ENCODE data around the gene MPP3. TPM values are rescaled to one million over a fixed set of nuclear protein-coding genes. Genes with fewer than 3 reads are reported as not detected.
A peak's percentile ranks its signal among the peaks of the same experiment; 100 is the strongest.

Gene MPP3
- polyA plus RNA-seq (6.5 to 7.4 TPM (median 7.0 TPM) in 3 replicates), polyA minus RNA-seq (4.7 to 6.9 TPM (median 4.9 TPM) in 3 replicates)
- 3.2 TPM for polyA plus RNA-seq (2011; ENCODE audit: low read depth)
- polyA plus RNA-seq (2011; cell fraction: cytosol; rRNA removed), result 2.1 and 2.4 TPM in 2 replicates
- 36.9 TPM in 2 replicates for polyA plus RNA-seq (2011; cell fraction: nucleus; rRNA removed)
- polyA plus RNA-seq (2012; ENCODE audit: low replicate concordance), result 5.4 and 5.5 TPM in 2 replicates
- 2.3 TPM for polyA minus RNA-seq (2011; cell fraction: cytosol; rRNA and poly(A)+ RNA removed)
- polyA minus RNA-seq (2011; cell fraction: nucleus; rRNA and poly(A)+ RNA removed), result 9.0 and 12.4 TPM in 2 replicates

DNA sequence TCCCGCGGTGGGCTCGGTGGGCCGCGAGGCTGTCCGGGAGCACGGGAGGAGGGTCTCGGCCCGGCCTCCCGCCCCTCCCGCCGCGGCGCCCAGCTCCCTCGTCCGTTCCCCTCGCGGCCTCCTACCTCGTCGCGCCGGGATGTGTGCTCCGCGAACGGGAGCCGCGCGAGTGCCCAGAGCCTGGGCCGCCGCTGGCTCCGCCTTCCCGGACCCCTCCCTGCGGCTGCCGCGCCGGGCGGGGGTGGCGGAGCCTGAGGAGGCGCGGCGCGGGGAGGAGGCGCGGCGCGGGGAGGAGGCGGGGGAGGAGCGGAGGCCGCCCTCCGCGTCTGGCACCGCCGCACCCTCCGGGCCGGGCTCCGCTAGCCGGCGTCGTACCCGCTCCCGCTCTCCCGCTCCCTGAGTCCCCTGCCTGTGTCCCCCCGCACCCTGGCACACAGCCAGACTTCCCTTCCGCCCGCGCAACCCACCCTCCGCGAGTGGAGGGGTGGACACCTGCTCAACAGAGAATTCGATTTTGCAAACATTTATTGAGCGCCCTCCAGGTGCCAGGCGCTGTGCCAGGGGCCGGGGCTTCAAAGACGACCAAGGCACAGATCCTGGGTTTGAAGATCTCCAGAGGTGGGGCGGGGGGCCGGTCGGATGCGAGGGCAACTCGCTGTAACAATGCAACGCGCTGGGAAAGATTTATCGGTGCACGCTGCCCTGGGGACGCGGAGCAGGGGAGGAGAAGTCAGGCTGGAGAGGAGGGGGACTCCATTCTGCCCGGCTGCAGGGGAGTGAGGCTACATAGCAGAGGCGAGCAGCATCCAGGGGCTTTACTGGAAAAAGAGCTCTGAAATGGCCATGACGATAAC, at the start of gene MPP3:
MPP3 (minus strand) TSS at position 171 of the 854 bp plus-strand sequence. CDS start 1,240 bp downstream, outside the sequence.
- H3K79me2 ChIP-seq (ENCODE audit: control insufficient read depth, insufficient read depth, low read length), result no peaks in the 10 kb centered on the region
- peak within 1 kb of the TSS; percentile 78 for H3K4me2 ChIP-seq (ENCODE audit: control insufficient read depth, extremely low read depth, insufficient read depth, low read depth, low read length)
- H3K4me1 ChIP-seq (ENCODE audit: control insufficient read depth, extremely low read depth, insufficient read depth, low read length), result peaks cover 11% of the 10 kb centered on the region
- H3K36me3 ChIP-seq (ENCODE audit: control insufficient read depth in 2 of 2, extremely low read depth in 1 of 2, insufficient read depth in 2 of 2, low read length in 2 of 2), result peaks cover 12 to 13% of the 10 kb centered on the region in 2 experiments
- dilution Hi-C loops (cut with MboI; ENCODE audit: extremely low pct_ligation_motif_present, low sequenced_read_pairs), result no loop called here
- no peaks in the 10 kb centered on the region for H4K20me1 ChIP-seq (ENCODE audit: control insufficient read depth, extremely low read depth, insufficient read depth, low read length)
- H3K9ac ChIP-seq (ENCODE audit: control insufficient read depth, extremely low read depth, insufficient read depth, low read length), result peak within 1 kb of the TSS; percentile 71
- H3K27me3 ChIP-seq (ENCODE audit: control insufficient read depth, extremely low read depth, insufficient read depth, low read length), result peaks cover 4% of the 10 kb centered on the region
- H3K9me3 ChIP-seq (ENCODE audit: control insufficient read depth, low read depth, low read length), result no peaks in the 10 kb centered on the region
- H3K4me3 ChIP-seq (ENCODE audit: control insufficient read depth in 2 of 3, extremely low read depth in 1 of 3, insufficient read depth in 2 of 3, low read depth in 1 of 3, low read length in 3 of 3), result peak within 1 kb of the TSS; percentile 51 to 73 (median 66)
- no peak for TF ChIP-seq EZH2 (IDR thresholded peaks at IDR 0.05; ENCODE audit: low read length)
- TF ChIP-seq, protein P1, sequence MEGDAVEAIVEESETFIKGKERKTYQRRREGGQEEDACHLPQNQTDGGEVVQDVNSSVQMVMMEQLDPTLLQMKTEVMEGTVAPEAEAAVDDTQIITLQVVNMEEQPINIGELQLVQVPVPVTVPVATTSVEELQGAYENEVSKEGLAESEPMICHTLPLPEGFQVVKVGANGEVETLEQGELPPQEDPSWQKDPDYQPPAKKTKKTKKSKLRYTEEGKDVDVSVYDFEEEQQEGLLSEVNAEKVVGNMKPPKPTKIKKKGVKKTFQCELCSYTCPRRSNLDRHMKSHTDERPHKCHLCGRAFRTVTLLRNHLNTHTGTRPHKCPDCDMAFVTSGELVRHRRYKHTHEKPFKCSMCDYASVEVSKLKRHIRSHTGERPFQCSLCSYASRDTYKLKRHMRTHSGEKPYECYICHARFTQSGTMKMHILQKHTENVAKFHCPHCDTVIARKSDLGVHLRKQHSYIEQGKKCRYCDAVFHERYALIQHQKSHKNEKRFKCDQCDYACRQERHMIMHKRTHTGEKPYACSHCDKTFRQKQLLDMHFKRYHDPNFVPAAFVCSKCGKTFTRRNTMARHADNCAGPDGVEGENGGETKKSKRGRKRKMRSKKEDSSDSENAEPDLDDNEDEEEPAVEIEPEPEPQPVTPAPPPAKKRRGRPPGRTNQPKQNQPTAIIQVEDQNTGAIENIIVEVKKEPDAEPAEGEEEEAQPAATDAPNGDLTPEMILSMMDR (optimal IDR thresholded peaks at IDR 0.05 in 1 of 3, IDR thresholded peaks at IDR 0.05 in 1 of 3, conservative IDR thresholded peaks at IDR 0.05 in 1 of 3; ENCODE audit: extremely low read depth in 1 of 3, insufficient read depth in 2 of 3, low read length in 3 of 3), result no peak
- H3K9me1 ChIP-seq (ENCODE audit: control insufficient read depth, extremely low read depth, insufficient read depth, low read length), result no peaks in the 10 kb centered on the region
- DNase-seq (ENCODE audit: low read depth, low spot score) (no peak), FAIRE-seq (no peak)
- peak within 1 kb of the TSS; percentile 58 for H2AFZ ChIP-seq (ENCODE audit: control insufficient read depth, low read length)
- peak within 1 kb of the TSS; percentile 42 for H3K27ac ChIP-seq (ENCODE audit: control insufficient read depth, insufficient read depth, low read length)

DNA sequence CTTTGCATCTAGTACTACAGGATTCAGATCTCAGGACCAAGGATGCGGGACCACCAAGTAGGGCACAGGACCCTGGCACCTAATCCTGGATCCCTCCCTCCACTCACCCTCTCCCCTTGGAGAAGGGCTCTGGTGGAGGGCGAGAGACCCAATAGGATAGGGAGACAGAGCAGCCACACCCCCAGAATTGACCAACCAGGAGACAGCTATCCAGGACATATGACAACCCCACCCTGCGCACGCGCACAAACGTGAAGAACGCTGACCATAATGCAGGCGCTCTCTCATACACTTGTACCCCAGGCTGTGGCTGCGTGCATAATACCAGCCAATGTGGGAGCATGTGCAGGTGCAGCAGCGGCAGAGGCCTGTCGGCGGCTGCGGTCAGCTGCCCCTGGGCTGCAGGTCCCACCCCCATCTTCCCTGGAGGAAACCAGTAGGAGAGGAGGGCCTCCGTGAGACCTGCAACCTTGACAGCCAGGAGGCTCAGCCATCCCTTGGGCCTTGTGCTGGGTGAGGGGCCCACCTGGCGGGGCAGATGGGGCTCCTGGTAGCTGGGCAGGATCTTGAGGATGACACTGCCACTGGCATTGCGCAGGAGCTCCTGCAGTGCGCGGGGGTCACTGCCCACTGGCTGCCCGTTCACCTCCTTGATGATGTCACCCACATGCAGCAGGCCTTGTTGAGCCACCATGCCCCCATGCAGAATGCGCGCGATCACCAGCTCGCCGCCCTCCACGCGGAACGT, 49.0 kb upstream of the MPP3 start:
- Histone ChIP-seq H3K36me3 (ENCODE audit: control insufficient read depth in 2 of 2, extremely low read depth in 1 of 2, insufficient read depth in 2 of 2, low read length in 2 of 2) (no peaks in the 10 kb centered on the region), H3K27ac (ENCODE audit: control insufficient read depth, insufficient read depth, low read length) (no peak overlapping the region), H4K20me1 (ENCODE audit: control insufficient read depth, extremely low read depth, insufficient read depth, low read length) (no peaks in the 10 kb centered on the region), H3K9me3 (ENCODE audit: control insufficient read depth, low read depth, low read length) (no peaks in the 10 kb centered on the region), H3K79me2 (ENCODE audit: control insufficient read depth, insufficient read depth, low read length) (no peaks in the 10 kb centered on the region), H3K4me3 (ENCODE audit: control insufficient read depth in 2 of 3, extremely low read depth in 1 of 3, insufficient read depth in 2 of 3, low read depth in 1 of 3, low read length in 3 of 3) (no peak overlapping the region), H3K9ac (ENCODE audit: control insufficient read depth, extremely low read depth, insufficient read depth, low read length) (no peak overlapping the region), H3K4me2 (ENCODE audit: control insufficient read depth, extremely low read depth, insufficient read depth, low read depth, low read length) (no peak overlapping the region), H3K9me1 (ENCODE audit: control insufficient read depth, extremely low read depth, insufficient read depth, low read length) (no peaks in the 10 kb centered on the region), H3K4me1 (ENCODE audit: control insufficient read depth, extremely low read depth, insufficient read depth, low read length) (no peaks in the 10 kb centered on the region), H2AFZ (ENCODE audit: control insufficient read depth, low read length) (no peak overlapping the region), H3K27me3 (ENCODE audit: control insufficient read depth, extremely low read depth, insufficient read depth, low read length) (no peaks in the 10 kb centered on the region)
- dilution Hi-C loops (cut with MboI; ENCODE audit: extremely low pct_ligation_motif_present, low sequenced_read_pairs), result no loop called here
- TF ChIP-seq EZH2 (IDR thresholded peaks at IDR 0.05; ENCODE audit: low read length), result no peak
- TF ChIP-seq, protein P1 (optimal IDR thresholded peaks at IDR 0.05 in 1 of 3, IDR thresholded peaks at IDR 0.05 in 1 of 3, conservative IDR thresholded peaks at IDR 0.05 in 1 of 3; ENCODE audit: extremely low read depth in 1 of 3, insufficient read depth in 2 of 3, low read length in 3 of 3), result no peak
- no peak for FAIRE-seq
- DNase-seq (ENCODE audit: low read depth, low spot score), result no peak

All from keratinocyte (primary cell).